ELR (cell line): ENCODE measurements around the gene EXO1.
"Not testable (repeated sequence)": the region's sequence is repeated elsewhere in the genome, so short reads cannot be mapped to it uniquely, and the experiment has no call there.

Experiments used
- DNase-seq: peaks from one replicate; pipeline ENCODE4 v3.0.0-alpha.2; 2015; ENCODE audit warnings: low read depth

EXO1 gene

DNA sequence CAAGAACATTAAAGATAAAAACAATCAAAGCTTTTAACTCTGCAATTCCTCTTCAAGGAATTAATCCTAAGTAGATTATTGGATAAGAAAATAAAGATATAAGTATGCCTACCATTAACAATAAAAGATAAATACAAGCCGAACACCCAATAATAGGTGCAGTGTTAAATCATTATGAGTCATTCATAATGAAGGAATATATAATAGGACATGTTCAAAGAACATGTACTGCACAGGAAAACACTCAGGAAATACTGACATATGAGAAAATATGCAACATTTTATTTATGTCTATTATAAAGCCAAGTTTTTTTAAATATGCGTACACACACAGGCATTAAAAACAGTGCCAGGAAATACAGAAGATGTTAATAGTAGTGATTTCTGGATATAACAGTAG is 11.1 kb upstream of the EXO1 start:
- no peak for DNase-seq

GRCh38 chr1:241837416-241837815 is 10.6 kb upstream of the EXO1 start:
- DNase-seq, result no peak

DNA sequence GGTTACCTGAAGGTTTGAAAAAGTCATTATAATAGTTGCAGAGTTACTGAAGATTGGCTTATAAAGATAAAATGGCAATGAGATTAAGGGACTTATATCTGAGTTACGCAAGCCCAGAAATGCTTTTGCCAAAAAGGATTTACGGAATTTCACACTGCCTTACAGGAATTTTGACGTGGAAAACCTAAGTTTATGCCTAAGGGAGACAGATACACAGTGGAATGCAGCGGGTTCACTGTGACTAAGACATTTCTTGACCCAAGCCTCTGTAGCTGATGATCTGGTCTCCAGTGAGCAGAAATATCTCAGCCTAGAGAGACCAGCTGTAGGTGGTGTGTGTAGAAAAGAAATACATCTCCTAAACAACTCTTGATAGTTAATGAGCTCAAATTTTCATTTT is 10.1 kb upstream of the EXO1 start:
- peak; percentile 95 for DNase-seq

- DNase-seq, result peak; percentile 47
Measured at GRCh38 chr1:241838897-241839296, 9.1 kb upstream of the EXO1 start.

- DNase-seq, result no peak
Measured at GRCh38 chr1:241839369-241839979, 8.5 kb upstream of the EXO1 start.

DNA sequence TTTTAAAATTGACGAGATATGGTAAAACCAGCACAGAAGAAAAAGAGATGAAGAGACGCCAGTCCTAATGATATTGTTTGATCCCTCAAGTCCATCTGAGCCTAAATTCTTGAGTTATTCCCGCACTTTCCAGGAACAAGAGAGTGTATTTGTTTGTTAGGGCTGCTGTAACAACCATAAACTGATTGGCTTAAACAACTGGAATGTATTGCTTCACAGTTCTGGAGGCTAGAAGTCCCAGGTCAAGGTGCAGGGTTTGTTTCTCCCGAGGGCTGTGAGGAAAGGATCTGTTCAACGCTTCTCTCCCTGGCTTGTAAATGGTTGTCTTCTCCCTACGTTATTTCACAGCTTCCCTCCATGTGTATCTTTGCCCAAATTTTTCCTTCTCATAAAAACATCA is 7.8 kb upstream of the EXO1 start:
- DNase-seq, result no peak

GRCh38 chr1:241841691-241842090 is 6.3 kb upstream of the EXO1 start:
- no peak for DNase-seq

DNA sequence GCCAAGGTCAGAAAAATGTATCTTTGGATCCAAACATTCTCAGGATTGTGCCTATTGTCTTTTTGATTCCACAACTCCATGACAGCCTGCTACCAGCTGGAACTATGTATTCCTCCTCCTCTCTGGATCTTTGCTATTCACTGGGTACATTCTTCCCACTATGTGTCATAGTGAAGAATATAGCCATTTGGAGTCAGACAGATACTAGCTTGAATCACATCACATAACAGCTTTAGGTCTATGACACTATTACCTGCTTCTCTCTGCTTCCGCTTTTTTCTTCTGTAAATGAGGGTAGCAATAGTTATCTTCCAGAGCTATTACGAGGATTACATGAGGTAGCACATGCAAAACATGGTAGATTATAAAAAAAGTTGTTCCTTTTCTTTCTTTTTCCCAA is 5.4 kb upstream of the EXO1 start:
- DNase-seq, result peak; percentile 71

DNA sequence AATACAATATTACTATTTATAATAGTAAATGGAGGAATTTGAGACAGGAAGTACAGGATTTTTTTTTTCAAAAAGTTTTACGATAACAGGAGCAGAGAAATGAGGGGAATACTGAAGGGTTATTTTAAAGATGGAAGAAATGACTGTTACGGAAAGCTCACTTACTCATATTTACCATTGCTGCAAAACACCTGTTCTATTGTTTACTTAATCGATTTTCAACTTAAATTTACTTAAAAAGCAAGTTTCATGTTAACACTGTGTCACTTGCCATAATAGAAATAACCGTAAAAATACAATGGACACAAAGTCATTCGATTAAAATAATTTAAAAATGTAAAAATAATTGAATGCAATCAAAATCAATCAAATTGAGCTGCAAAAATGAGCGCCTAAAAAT is 3.4 kb upstream of the EXO1 start:
- no peak for DNase-seq

GRCh38 chr1:241846375-241846774 is 1.6 kb upstream of the EXO1 start:
- DNase-seq, result no peak

DNA sequence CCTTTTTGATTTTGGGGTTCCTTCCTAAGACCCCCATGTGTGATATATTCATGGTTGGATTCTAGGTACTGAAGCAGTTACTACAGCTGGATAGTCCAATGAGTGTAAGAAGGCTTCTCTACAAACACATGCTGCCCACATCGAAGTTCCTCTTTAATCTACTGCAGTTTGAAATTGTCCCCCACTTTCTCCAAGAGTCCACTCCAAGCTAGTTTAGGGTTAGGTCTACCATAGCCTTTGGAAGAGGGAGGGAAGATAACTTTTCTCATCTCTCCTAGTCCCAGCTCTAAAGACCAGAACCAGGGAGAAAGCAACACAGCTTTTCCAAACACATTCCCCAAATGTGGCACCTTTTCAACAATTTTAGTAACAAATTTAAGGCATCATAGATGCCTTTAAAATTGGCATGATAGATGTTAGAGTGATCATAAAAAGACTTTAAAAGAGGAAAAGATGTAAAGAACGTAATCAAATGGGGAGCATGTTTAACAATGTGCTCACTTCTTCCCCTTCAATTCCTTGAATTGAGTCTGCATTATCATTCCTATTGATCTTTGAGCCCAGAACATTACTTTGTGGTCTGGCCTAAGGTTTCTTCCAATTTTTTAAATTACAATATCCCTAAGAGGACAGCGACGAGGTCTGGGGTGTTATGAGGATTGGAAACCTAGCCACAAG is 1.0 kb upstream of the EXO1 start:
- DNase-seq, result no peak

- no peak for DNase-seq
Measured at GRCh38 chr1:241847540-241847795, 536 bp upstream of the EXO1 start.

DNA sequence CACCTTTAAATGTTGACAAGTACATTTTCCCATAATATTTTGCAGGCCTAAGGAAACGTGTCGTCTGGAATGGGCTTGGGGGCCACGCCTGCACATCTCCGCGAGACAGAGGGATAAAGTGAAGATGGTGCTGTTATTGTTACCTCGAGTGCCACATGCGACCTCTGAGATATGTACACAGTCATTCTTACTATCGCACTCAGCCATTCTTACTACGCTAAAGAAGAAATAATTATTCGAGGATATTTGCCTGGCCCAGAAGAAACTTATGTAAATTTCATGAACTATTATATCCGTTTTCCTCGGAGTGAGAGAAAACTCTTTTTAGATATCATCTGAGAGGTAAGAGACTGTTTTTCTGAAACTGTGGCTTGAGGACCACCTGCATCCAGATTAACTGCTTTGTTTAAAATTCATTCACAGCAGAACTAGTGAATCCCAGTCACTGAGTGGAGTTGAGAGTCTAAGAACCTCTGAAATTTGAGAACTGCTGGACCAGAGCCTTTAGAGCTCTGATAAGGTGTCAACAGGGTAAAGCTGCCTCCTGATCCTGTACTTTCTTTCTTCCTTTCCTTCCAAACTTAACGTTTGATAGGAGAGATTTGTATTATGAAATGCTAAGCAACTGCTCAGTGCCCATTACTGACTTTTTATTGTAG is 811 bp downstream of the EXO1 start:
- DNase-seq, result peak; percentile 45

- DNase-seq, result peak; percentile 6
Measured at GRCh38 chr1:241849345-241849695, 1.3 kb downstream of the EXO1 start.

GRCh38 chr1:241855545-241856140 is 7.6 kb downstream of the EXO1 start:
- not testable (repeated sequence) for DNase-seq

DNA sequence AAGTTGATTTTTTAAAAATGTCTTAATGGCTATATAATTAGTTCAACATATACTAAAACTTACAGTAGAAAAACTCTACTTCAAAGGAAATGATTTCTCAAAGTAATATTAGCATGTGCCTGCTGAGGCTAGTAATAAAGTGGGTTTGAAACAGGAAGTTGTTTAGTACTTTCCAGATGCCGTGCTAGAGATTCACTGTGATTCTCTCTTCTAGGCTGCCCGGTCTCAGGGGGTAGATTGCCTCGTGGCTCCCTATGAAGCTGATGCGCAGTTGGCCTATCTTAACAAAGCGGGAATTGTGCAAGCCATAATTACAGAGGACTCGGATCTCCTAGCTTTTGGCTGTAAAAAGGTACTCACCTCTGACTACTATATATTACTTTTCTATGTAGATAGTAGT is 9.1 kb downstream of the EXO1 start:
- no peak for DNase-seq

- no peak for DNase-seq
Measured at GRCh38 chr1:241860922-241861321, 12.9 kb downstream of the EXO1 start.

- DNase-seq, result no peak
Measured at GRCh38 chr1:241869022-241869421, 21.0 kb downstream of the EXO1 start.

GRCh38 chr1:241870336-241870735 is 22.3 kb downstream of the EXO1 start:
- no peak for DNase-seq

- DNase-seq, result no peak
Measured at GRCh38 chr1:241870746-241871430, 22.9 kb downstream of the EXO1 start.

- DNase-seq, result no peak
Measured at GRCh38 chr1:241881440-241881839, 33.4 kb downstream of the EXO1 start.

DNA sequence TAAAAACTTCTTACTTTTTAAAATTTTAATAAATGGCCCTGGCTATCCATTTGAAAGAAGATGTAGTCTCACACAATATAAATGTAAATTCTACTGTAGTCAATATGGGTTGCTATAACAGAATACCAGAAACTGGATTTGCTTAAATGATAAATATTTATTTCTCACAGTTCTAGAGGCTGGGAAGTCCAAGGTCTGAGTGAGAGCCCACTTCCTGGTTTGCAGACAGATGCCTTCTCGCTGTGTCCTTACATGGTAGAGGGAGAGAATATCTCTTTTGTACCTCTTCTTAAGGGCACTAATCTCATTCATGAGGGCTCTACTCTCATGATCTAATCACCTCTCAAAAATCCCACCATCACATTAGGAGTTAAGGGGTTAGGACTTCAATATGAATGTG is 35.2 kb downstream of the EXO1 start:
- no peak for DNase-seq

GRCh38 chr1:241888232-241888631 is 40.2 kb downstream of the EXO1 start:
- peak; percentile 54 for DNase-seq
